Testis (tissue), 3 donors: ENCODE data around the gene SMURF1. TPM values are rescaled to one million over a fixed set of nuclear protein-coding genes. Genes with fewer than 3 reads are reported as not detected.
A peak's percentile ranks its signal among the peaks of the same experiment; 100 is the strongest.

Experiments used
- DNase-seq: peaks from one replicate; pipeline ENCODE4 v3.0.0-alpha.2; 2019
- H3K27ac ChIP-seq, 2 donors: fragments of 200-600 bp; sonication (generic); one replicate each; pipeline ENCODE4 v1.5.1; 2019
- H3K27me3 ChIP-seq: fragments of 200-600 bp; sonication (generic); one replicate; pipeline ENCODE4 v1.5.1; 2019
- H3K36me3 ChIP-seq: fragments of 200-600 bp; sonication (generic); one replicate; pipeline ENCODE4 v1.5.1; 2017; ENCODE audit warnings: low read depth; ENCODE audit errors: missing control alignments
- H3K4me1 ChIP-seq: fragments of 200-600 bp; sonication (generic); one replicate; pipeline ENCODE4 v1.5.1; 2019
- H3K4me3 ChIP-seq, 2 donors: fragments of 200-600 bp; sonication (generic); one replicate each; pipeline ENCODE4 v1.5.1; 2017 to 2019
- H3K9me3 ChIP-seq: fragments of 200-600 bp; sonication (generic); one replicate; pipeline ENCODE4 v1.5.1; 2017
- POLR2A ChIP-seq: fragments of 450-650 bp; IDR thresholded peaks from one replicate; pipeline ENCODE4 v1.6.1; 2017; ENCODE audit warnings: antibody characterized with exemption, mild to moderate bottlenecking, moderate library complexity
- WGBS, 2 donors: methylation state at CpG; one replicate each; pipeline ENCODE4 v1.1.5; 2018; 5-methylcytosine and 5-hydroxymethylcytosine counted together
- intact Hi-C: fragments of 100-400 bp; cut with DNase I; formaldehyde crosslinking; loops from one replicate; pipeline ENCODE4 v1.15.1; 2023; ENCODE audit warnings: low total_unique reads
- polyA plus RNA-seq: library from polyadenylated mRNA; stranded (reverse); fragments of 350-450 nt; fragmentation: Illumina TruSeq; extraction: RNeasy Lipid Tissue Mini Kit (QIAGEN cat#74804); gene quantifications from one replicate; pipeline ENCODE4 v1.2.3, GENCODE V29; 2014; ENCODE audit warnings: low read depth, low replicate concordance; ENCODE audit not compliant: insufficient read depth
- total RNA-seq, 2 donors: library from RNA; depleted of rRNA; stranded (reverse); fragments of >200 nt; gene quantifications; one replicate each; pipeline ENCODE4 v1.2.3, GENCODE V29; 2016
- TF ChIP-seq, protein P1 (sequence below), 3 experiments: fragments of 450-650 bp in 2 of 3; fragments of 200-600 bp in 1 of 3; sonication (generic) in 1 of 3; IDR thresholded peaks; one replicate each; pipeline ENCODE4 v1.5.1; 2016 to 2019; ENCODE audit warnings: antibody characterized with exemption in 3 of 3, mild to moderate bottlenecking in 2 of 3, moderate library complexity in 1 of 3

SMURF1 gene
- total and polyA plus RNA-seq, 3 donors from 2014 or later = 34.5 to 79.5 (median 46.9) TPM

DNA sequence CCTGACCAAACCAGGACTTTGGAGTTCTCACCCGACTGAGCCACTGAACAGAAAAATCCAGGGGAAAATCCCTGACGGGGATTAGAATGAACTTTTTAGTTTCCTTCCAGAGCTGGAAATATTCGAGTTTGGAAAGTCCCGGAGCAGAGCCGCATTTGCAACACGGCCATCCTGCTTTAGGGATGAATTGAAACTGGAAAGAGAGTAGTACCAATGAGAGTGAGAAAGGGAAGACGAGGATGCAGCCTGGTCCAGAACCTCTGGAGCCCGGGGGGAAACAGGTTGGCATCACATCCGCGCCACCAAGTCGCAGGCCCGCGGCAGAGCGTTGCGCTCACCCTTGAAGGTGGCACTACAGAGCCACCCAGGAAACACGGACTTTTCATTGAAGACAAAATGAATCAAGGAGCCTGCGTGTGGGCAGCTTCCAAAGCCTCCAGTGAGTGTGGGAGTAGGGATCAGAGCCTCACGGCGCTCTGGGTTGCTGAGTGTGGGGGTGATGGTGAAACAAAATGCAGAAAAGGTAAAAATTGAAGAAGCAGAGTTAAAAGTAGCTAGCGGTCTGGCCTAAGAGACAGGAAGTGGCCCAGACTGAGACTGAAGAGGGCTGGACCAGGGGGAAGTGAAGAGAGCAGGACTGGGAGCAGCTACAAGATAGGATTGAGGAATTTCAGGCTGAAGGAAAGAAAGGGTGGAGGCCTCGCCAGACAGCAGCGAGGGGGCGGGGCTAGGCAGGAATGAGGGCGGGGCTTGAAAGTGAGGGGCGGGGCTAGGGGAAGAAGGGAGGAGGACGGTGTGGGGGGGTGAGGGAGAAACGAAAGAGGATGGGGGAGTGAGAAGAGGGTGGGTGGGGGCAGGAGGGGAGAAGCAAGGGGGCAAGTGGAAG is 1.8 kb downstream of the SMURF1 start:
- peak overlapping the region; percentile 95 to 99 for H3K27ac ChIP-seq
- no peaks in the 10 kb centered on the region for H3K27me3 ChIP-seq
- H3K36me3 ChIP-seq = no peaks in the 10 kb centered on the region
- intact Hi-C loops = no loop called here
- peak overlapping the region; percentile 90 to 99 for H3K4me3 ChIP-seq
- H3K9me3 ChIP-seq = no peaks in the 10 kb centered on the region
- DNase-seq = peak; percentile 76
- TF ChIP-seq, protein P1, sequence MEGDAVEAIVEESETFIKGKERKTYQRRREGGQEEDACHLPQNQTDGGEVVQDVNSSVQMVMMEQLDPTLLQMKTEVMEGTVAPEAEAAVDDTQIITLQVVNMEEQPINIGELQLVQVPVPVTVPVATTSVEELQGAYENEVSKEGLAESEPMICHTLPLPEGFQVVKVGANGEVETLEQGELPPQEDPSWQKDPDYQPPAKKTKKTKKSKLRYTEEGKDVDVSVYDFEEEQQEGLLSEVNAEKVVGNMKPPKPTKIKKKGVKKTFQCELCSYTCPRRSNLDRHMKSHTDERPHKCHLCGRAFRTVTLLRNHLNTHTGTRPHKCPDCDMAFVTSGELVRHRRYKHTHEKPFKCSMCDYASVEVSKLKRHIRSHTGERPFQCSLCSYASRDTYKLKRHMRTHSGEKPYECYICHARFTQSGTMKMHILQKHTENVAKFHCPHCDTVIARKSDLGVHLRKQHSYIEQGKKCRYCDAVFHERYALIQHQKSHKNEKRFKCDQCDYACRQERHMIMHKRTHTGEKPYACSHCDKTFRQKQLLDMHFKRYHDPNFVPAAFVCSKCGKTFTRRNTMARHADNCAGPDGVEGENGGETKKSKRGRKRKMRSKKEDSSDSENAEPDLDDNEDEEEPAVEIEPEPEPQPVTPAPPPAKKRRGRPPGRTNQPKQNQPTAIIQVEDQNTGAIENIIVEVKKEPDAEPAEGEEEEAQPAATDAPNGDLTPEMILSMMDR (IDR thresholded peaks at IDR 0.05) = no peak
- TF ChIP-seq POLR2A = no peak
- peaks cover 27% of the 10 kb centered on the region for H3K4me1 ChIP-seq
- WGBS, 2 donors = 4 to 7% methylated on average over 26 to 27 of the region's 27 CpGs

DNA sequence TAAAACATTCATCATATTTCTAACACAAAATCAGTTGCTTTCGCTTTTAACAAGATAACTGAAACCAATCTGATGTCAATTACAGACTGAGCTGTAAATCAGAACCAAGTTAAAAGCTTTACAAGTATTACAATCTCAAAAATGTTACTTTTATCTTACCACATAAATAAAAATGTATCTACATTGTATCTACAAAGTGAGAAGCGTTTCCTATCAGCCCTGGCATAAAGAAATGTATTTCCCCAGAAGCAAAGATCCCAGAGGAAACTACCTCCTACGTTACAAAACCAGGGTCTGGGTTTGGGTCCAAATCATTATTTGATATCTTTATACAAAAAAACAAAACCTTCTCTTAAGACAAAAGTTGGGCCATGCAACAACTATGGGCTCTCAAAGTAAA is 2.6 kb downstream of the SMURF1 start:
- H3K9me3 ChIP-seq = no peaks in the 10 kb centered on the region
- WGBS, 2 donors = 15% methylated on average over 3 of the region's 3 CpGs
- DNase-seq = no peak
- no peaks in the 10 kb centered on the region for H3K36me3 ChIP-seq
- peak overlapping the region; percentile 90 to 99 for H3K4me3 ChIP-seq
- intact Hi-C loops = no loop called here
- H3K4me1 ChIP-seq = peaks cover 27% of the 10 kb centered on the region
- H3K27me3 ChIP-seq = no peaks in the 10 kb centered on the region
- TF ChIP-seq, protein P1 (IDR thresholded peaks at IDR 0.05) = no peak
- no peak for TF ChIP-seq POLR2A
- H3K27ac ChIP-seq = peak overlapping the region; percentile 95 to 99

DNA sequence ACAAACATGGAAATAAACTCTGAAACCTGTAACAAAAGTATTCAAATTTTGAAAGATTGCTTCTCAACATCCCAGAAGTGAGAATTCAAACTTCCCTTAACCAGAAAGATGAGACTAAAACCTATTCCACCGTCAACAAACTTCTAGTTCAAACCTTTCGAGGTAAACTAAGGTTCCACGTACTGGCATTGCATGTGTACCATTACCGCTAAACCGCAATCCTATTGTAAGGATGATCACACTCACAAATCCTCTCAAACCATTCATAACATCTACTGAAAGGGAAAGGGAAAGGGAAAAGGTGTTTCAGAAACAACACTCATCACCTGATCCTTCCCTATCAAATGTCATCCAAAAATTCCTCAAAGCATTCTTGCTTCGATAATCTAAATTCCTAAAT is 3.1 kb downstream of the SMURF1 start:
- Histone ChIP-seq H3K36me3 (no peaks in the 10 kb centered on the region), H3K27me3 (no peaks in the 10 kb centered on the region), H3K9me3 (no peaks in the 10 kb centered on the region), H3K4me1 (peaks cover 27% of the 10 kb centered on the region), H3K27ac (peak overlapping the region; percentile 95 to 99), H3K4me3 (no peak overlapping the region)
- WGBS, 2 donors = 64 to 67% methylated on average over 6 of the region's 6 CpGs
- intact Hi-C loops = no loop called here
- TF ChIP-seq, protein P1 (IDR thresholded peaks at IDR 0.05) = no peak
- no peak for TF ChIP-seq POLR2A
- DNase-seq = no peak

DNA sequence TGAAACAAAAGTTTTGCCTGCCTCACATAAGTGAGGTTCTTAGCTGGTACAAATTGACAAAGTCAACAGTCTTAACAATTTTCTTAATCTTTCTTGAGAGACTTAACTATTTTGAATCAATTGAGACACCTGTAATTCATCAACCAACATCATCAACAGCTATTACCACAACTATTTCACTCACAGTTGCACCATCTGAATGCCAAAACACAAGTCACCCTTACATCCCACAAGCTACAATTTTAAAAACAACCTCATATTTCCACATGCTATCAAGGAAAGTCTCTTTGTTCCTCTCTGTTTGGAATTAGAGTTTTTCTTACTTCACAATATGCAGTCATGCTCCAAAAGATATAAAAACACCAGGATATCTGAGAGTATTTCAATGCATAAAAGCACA is 4.9 kb downstream of the SMURF1 start:
- Histone ChIP-seq H3K4me3 (no peak overlapping the region), H3K36me3 (no peaks in the 10 kb centered on the region), H3K4me1 (peaks cover 24% of the 10 kb centered on the region), H3K27ac (peak overlapping the region in 1 of 2 donors; percentile 68), H3K27me3 (no peaks in the 10 kb centered on the region), H3K9me3 (no peaks in the 10 kb centered on the region)
- no peak for DNase-seq
- TF ChIP-seq, protein P1 (IDR thresholded peaks at IDR 0.05) = no peak
- no peak for TF ChIP-seq POLR2A
- intact Hi-C loops = no loop called here
